H1 (cell line): ENCODE data around the gene ACVRL1.

Experiments used
- ATF3 ChIP-seq: IDR thresholded peaks from 2 replicates; pipeline ENCODE4 v1.6.1; 2011; ENCODE audit warnings: low read depth, mild to moderate bottlenecking, low read length; ENCODE audit not compliant: insufficient read depth
- EP300 ChIP-seq, 2 experiments: IDR thresholded peaks; 1 replicate in 1 of 2; 2 replicates in 1 of 2; pipeline ENCODE4 v1.6.1; 2011 to 2012; ENCODE audit warnings: low read depth in 2 of 2, low read length in 2 of 2, mild to moderate bottlenecking in 2 of 2, borderline replicate concordance in 1 of 2, inconsistent platforms in 1 of 2, moderate library complexity in 1 of 2
- JUN ChIP-seq: IDR thresholded peaks from 2 replicates; pipeline ENCODE4 v1.6.1; 2011; ENCODE audit warnings: low read depth, mild to moderate bottlenecking, improper control_type of control experiment, low read length
- POLR2A ChIP-seq, 2 experiments: IDR thresholded peaks; 1 replicate in 1 of 2; 2 replicates in 1 of 2; pipeline ENCODE4 v1.6.1; 2011; ENCODE audit warnings: low read depth in 2 of 2, low read length in 2 of 2, mild to moderate bottlenecking in 2 of 2; ENCODE audit errors: control extremely low read depth in 1 of 2
- POLR2AphosphoS5 ChIP-seq: IDR thresholded peaks from 2 replicates; pipeline ENCODE4 v1.6.1; 2011; ENCODE audit warnings: low read depth, low read length
- SP2 ChIP-seq: IDR thresholded peaks from 2 replicates; pipeline ENCODE4 v1.6.1; 2012; ENCODE audit warnings: mild to moderate bottlenecking, low read length, inconsistent platforms
- TCF12 ChIP-seq: IDR thresholded peaks from 2 replicates; pipeline ENCODE4 v1.6.1; 2011; ENCODE audit warnings: low read depth, mild to moderate bottlenecking, low read length
- YY1 ChIP-seq: IDR thresholded peaks from 2 replicates; pipeline ENCODE4 v1.6.1; 2011; ENCODE audit warnings: low read depth, mild to moderate bottlenecking, low read length
- TF ChIP-seq, protein P1 (sequence below), 3 experiments: IDR thresholded peaks; 1 replicate in 2 of 3; 2 replicates in 1 of 3; pipeline versions ENCODE4 v1.5.1 to v1.6.1; 2011; ENCODE audit warnings: low read length in 3 of 3, mild to moderate bottlenecking in 3 of 3, inconsistent platforms in 2 of 3, low read depth in 1 of 3, moderate library complexity in 1 of 3; ENCODE audit not compliant: insufficient read depth in 1 of 3; ENCODE audit errors: control extremely low read depth in 1 of 3

- TF ChIP-seq, protein P1, sequence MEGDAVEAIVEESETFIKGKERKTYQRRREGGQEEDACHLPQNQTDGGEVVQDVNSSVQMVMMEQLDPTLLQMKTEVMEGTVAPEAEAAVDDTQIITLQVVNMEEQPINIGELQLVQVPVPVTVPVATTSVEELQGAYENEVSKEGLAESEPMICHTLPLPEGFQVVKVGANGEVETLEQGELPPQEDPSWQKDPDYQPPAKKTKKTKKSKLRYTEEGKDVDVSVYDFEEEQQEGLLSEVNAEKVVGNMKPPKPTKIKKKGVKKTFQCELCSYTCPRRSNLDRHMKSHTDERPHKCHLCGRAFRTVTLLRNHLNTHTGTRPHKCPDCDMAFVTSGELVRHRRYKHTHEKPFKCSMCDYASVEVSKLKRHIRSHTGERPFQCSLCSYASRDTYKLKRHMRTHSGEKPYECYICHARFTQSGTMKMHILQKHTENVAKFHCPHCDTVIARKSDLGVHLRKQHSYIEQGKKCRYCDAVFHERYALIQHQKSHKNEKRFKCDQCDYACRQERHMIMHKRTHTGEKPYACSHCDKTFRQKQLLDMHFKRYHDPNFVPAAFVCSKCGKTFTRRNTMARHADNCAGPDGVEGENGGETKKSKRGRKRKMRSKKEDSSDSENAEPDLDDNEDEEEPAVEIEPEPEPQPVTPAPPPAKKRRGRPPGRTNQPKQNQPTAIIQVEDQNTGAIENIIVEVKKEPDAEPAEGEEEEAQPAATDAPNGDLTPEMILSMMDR (IDR thresholded peaks at IDR 0.05; ENCODE audit: control extremely low read depth in 1 of 3, insufficient read depth in 1 of 3, low read depth in 1 of 3, low read length in 3 of 3): no peak
- TF ChIP-seq SP2: no peak
- TF ChIP-seq YY1: no peak
- TF ChIP-seq ATF3: no peak
- TF ChIP-seq JUN: no peak
- no peak for TF ChIP-seq POLR2A (IDR thresholded peaks at IDR 0.05; ENCODE audit: control extremely low read depth in 1 of 2, low read depth in 2 of 2, low read length in 2 of 2)
- no peak for TF ChIP-seq EP300 (IDR thresholded peaks at IDR 0.05; ENCODE audit: borderline replicate concordance in 1 of 2, low read depth in 2 of 2, low read length in 2 of 2)
- no peak for TF ChIP-seq POLR2AphosphoS5
- no peak for TF ChIP-seq TCF12
These were observed 26.8 kb downstream of the ACVRL1 start for GRCh38 chr12:51934080-51934479.
